HG03139 (cell line): ENCODE measurements around the gene NPPA.

Source experiments
- ATAC-seq: cut with Tn5 transposase; IDR thresholded peaks from one replicate; pipeline ENCODE4 v1.9.1; 2021; ENCODE audit not compliant: unreplicated experiment

The NPPA gene

GRCh38 chr1:11845641-11846335 lies 1.8 kb downstream of the NPPA start:
- ATAC-seq: no peak

- ATAC-seq: no peak
Observed at GRCh38 chr1:11842154-11843041, 5.2 kb downstream of the NPPA start.

- no peak for ATAC-seq
Observed at GRCh38 chr1:11841245-11842153, 6.1 kb downstream of the NPPA start.

- no peak for ATAC-seq
Observed at GRCh38 chr1:11839727-11840705, 7.6 kb downstream of the NPPA start.

GRCh38 chr1:11838349-11839272 lies 9.0 kb downstream of the NPPA start:
- no peak for ATAC-seq

- ATAC-seq: no peak
Observed at GRCh38 chr1:11837767-11838348, 9.7 kb downstream of the NPPA start.

GRCh38 chr1:11836955-11837766 lies 10.4 kb downstream of the NPPA start:
- ATAC-seq: no peak

- no peak for ATAC-seq
Observed at GRCh38 chr1:11835441-11836225, 11.9 kb downstream of the NPPA start.

GRCh38 chr1:11833900-11834299 lies 13.7 kb downstream of the NPPA start:
- no peak for ATAC-seq

GRCh38 chr1:11833497-11833896 lies 14.1 kb downstream of the NPPA start:
- ATAC-seq: no peak

- ATAC-seq: no peak
Observed at GRCh38 chr1:11831945-11832725, 15.4 kb downstream of the NPPA start.

GRCh38 chr1:11828511-11828910 lies 19.1 kb downstream of the NPPA start:
- no peak for ATAC-seq

- no peak for ATAC-seq
Observed at GRCh38 chr1:11826946-11827345, 20.6 kb downstream of the NPPA start.

GRCh38 chr1:11825131-11825530 lies 22.5 kb downstream of the NPPA start:
- ATAC-seq: no peak

- ATAC-seq: no peak
Observed at GRCh38 chr1:11823366-11824137, 24.0 kb downstream of the NPPA start.
